B cell (primary cell): ENCODE measurements around the gene TBK1. TPM values are rescaled to one million over a fixed set of nuclear protein-coding genes. Genes with fewer than 3 reads are reported as not detected.

Experiments used
- ATAC-seq: fragments of 200-7000 bp; cut with Tn5 transposase; one replicate; pipeline ENCODE4 v1.10.0; 2021; ENCODE audit warnings: low read depth, mild to moderate bottlenecking, moderate number of reproducible peaks, moderate library complexity
- CTCF ChIA-PET: fragments of 350-600 bp; sonication (Branson Sonifier 250); formaldehyde crosslinking; loops from one replicate; lab custom pipeline; 2021; ENCODE audit warnings: antibody characterized with exemption, inconsistent platforms; lab: Charles Lee
- POLR2A ChIA-PET: fragments of 350-600 bp; sonication (Branson Sonifier 250); formaldehyde crosslinking; loops from one replicate; lab custom pipeline; 2021; ENCODE audit warnings: antibody characterized with exemption; lab: Charles Lee
- DNase-seq: peaks from one replicate; pipeline ENCODE4 v3.0.0; 2013
- H2AFZ ChIP-seq: 2 replicates; pipeline ENCODE4 v1.6.1; 2012; ENCODE audit warnings: mild to moderate bottlenecking, low read depth, low read length; ENCODE audit not compliant: insufficient read depth, poor library complexity, severe bottlenecking
- H3K27ac ChIP-seq, 2 donors: 1 replicate in 1 of 2; 2 replicates in 1 of 2; pipeline ENCODE4 v1.5.1; 2012 to 2013; ENCODE audit warnings: low read length in 2 of 2, mild to moderate bottlenecking in 2 of 2, moderate library complexity in 1 of 2
- H3K27me3 ChIP-seq, 4 experiments: fragments of 200-600 bp in 1 of 4; sonication (generic) in 1 of 4; replicated peaks in 1 of 4; 1 replicate in 2 of 4; 2 replicates in 2 of 4; pipeline versions ENCODE4 v1.6.1 to v1.7.0; 2013 to 2016; ENCODE audit warnings: low read length in 3 of 4, mild to moderate bottlenecking in 2 of 4, mixed read lengths in 1 of 4, moderate library complexity in 1 of 4; ENCODE audit not compliant: insufficient read depth in 4 of 4, control insufficient read depth in 3 of 4; ENCODE audit errors: control extremely low read depth in 1 of 4
- H3K36me3 ChIP-seq, 2 experiments: replicated peaks in 1 of 2; 1 replicate in 1 of 2; 2 replicates in 1 of 2; pipeline versions ENCODE4 v1.6.1 to v1.7.1; 2013; ENCODE audit warnings: low read length in 1 of 2; ENCODE audit not compliant: insufficient read depth in 2 of 2, control insufficient read depth in 1 of 2; ENCODE audit errors: control extremely low read depth in 1 of 2, extremely low read depth in 1 of 2
- H3K4me1 ChIP-seq, 2 donors: fragments of 200-600 bp in 1 of 2; sonication (generic) in 1 of 2; 1 replicate in 1 of 2; 2 replicates in 1 of 2; pipeline versions ENCODE4 v1.5.1 to v1.6.1; 2013 to 2017; ENCODE audit warnings: low read length in 2 of 2; ENCODE audit not compliant: control insufficient read depth in 2 of 2, insufficient read depth in 2 of 2
- H3K4me2 ChIP-seq: replicated peaks from 2 replicates; pipeline ENCODE3; 2012; ENCODE audit warnings: mild to moderate bottlenecking, low read depth, low read length; ENCODE audit not compliant: poor library complexity, severe bottlenecking
- H3K4me3 ChIP-seq, 5 experiments: fragments of 200-600 bp in 1 of 5; sonication (generic) in 1 of 5; 1 replicate in 3 of 5; 2 replicates in 2 of 5; pipeline versions ENCODE4 v1.5.1 to v1.7.0; 2011 to 2016; ENCODE audit warnings: low read length in 4 of 5, mild to moderate bottlenecking in 4 of 5, low read depth in 2 of 5, control low read depth in 1 of 5, moderate library complexity in 1 of 5; ENCODE audit not compliant: insufficient read depth in 1 of 5; ENCODE audit errors: control extremely low read depth in 1 of 5, extremely low read depth in 1 of 5
- H3K79me2 ChIP-seq: fragments of 200-600 bp; sonication (generic); one replicate; pipeline ENCODE4 v1.6.0; 2016; ENCODE audit warnings: low read length; ENCODE audit not compliant: control insufficient read depth, insufficient read depth
- H3K9ac ChIP-seq: fragments of 200-600 bp; sonication (generic); 2 replicates; pipeline ENCODE4 v1.6.1; 2017; ENCODE audit warnings: mild to moderate bottlenecking, low read length, moderate library complexity
- H3K9me3 ChIP-seq, 3 donors: one replicate each; pipeline versions ENCODE4 v1.6.1 to v1.7.1; 2013; ENCODE audit warnings: low read length in 2 of 3; ENCODE audit not compliant: control insufficient read depth in 2 of 3, insufficient read depth in 1 of 3; ENCODE audit errors: control extremely low read depth in 1 of 3
- H4K20me1 ChIP-seq: 2 replicates; pipeline ENCODE4 v1.6.0; 2012; ENCODE audit warnings: mild to moderate bottlenecking, low read length; ENCODE audit not compliant: insufficient read depth, control insufficient read depth, poor library complexity, severe bottlenecking
- H3K27ac Mint-ChIP-seq: one replicate; pipeline ENCODE4 v1.8.0; 2021; ENCODE audit warnings: mixed read lengths
- H3K27me3 Mint-ChIP-seq: one replicate; pipeline ENCODE4 v1.8.0; 2021; ENCODE audit warnings: mixed read lengths
- H3K4me1 Mint-ChIP-seq: one replicate; pipeline ENCODE4 v1.8.0; 2021; ENCODE audit warnings: mixed read lengths
- H3K4me3 Mint-ChIP-seq: one replicate; pipeline ENCODE4 v1.8.0; 2021; ENCODE audit warnings: mixed read lengths
- H3K9me3 Mint-ChIP-seq: one replicate; pipeline ENCODE4 v1.8.0; 2022; ENCODE audit warnings: mixed read lengths; ENCODE audit not compliant: insufficient read depth
- EZH2 ChIP-seq: IDR thresholded peaks from 2 replicates; pipeline ENCODE4 v1.6.1; 2012; ENCODE audit warnings: borderline replicate concordance, low read depth, mild to moderate bottlenecking, moderate library complexity, low read length; ENCODE audit not compliant: insufficient read depth, poor library complexity, severe bottlenecking
- WGBS: methylation state at CpG from one replicate; pipeline ENCODE4 v1.1.5; 2013; ENCODE audit warnings: missing lambda C conversion rate; ENCODE audit not compliant: insufficient coverage; 5-methylcytosine and 5-hydroxymethylcytosine counted together
- intact Hi-C: fragments of 100-400 bp; cut with micrococcal nuclease; formaldehyde crosslinking; loops from one replicate; pipeline ENCODE4 v1.10.0; 2022
- polyA plus RNA-seq: library from polyadenylated mRNA; depleted of rRNA; stranded (reverse); fragments of >200 nt; gene quantifications from 2 replicates; pipeline ENCODE4 v1.2.3, GENCODE V29; 2012
- total RNA-seq, 2 donors: library from RNA; stranded (reverse); fragments of 120-200 nt in 1 of 2; gene quantifications; 1 replicate in 1 of 2; 2 replicates in 1 of 2; pipeline versions ENCODE4 v1.2.3 to v1.2.4, GENCODE V29; 2013 to 2022
- TF ChIP-seq, protein P1 (sequence below): fragments of 200-600 bp; IDR thresholded peaks from one replicate; pipeline ENCODE4 v1.8.0; 2022; ENCODE audit warnings: antibody characterized with exemption, mild to moderate bottlenecking

TBK1 gene
- total and polyA plus RNA-seq, 2 donors (not counting 1 experiment from before 2014, with no cell fraction given): 10.4 to 46.9 TPM

DNA sequence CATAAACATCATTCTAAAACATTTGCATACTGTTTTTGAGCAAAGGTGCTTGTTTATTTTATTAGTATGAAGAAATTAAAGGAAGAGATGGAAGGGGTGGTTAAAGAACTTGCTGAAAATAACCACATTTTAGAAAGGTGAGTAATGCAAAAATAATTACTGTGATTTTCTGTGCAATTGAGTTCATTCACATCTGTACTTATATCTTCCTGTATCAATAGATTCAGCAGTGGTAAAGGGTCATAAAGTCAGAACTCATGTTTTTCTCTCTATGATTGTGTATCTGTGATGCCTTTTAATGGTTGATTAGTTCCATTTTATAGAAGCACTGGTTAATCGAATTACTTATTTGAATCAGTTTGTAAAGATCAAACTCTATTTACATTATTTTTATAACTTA is 46.0 kb downstream of the TBK1 start:
- H3K79me2 ChIP-seq: no peaks in the 10 kb centered on the region
- no peaks in the 10 kb centered on the region for H3K9me3 Mint-ChIP-seq
- no CpG with 5 or more reads among the region's 1 CpG for WGBS
- H3K4me1 ChIP-seq: no peaks in the 10 kb centered on the region
- H3K9ac ChIP-seq: no peak overlapping the region
- no peaks in the 10 kb centered on the region for H3K27me3 ChIP-seq
- H2AFZ ChIP-seq: no peak overlapping the region
- CTCF ChIA-PET: no interaction called here
- H3K4me2 ChIP-seq: no peak overlapping the region
- TF ChIP-seq EZH2: no peak
- TF ChIP-seq, protein P1, sequence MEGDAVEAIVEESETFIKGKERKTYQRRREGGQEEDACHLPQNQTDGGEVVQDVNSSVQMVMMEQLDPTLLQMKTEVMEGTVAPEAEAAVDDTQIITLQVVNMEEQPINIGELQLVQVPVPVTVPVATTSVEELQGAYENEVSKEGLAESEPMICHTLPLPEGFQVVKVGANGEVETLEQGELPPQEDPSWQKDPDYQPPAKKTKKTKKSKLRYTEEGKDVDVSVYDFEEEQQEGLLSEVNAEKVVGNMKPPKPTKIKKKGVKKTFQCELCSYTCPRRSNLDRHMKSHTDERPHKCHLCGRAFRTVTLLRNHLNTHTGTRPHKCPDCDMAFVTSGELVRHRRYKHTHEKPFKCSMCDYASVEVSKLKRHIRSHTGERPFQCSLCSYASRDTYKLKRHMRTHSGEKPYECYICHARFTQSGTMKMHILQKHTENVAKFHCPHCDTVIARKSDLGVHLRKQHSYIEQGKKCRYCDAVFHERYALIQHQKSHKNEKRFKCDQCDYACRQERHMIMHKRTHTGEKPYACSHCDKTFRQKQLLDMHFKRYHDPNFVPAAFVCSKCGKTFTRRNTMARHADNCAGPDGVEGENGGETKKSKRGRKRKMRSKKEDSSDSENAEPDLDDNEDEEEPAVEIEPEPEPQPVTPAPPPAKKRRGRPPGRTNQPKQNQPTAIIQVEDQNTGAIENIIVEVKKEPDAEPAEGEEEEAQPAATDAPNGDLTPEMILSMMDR: no peak
- H3K9me3 ChIP-seq: no peaks in the 10 kb centered on the region
- no peaks in the 10 kb centered on the region for H4K20me1 ChIP-seq
- no peak overlapping the region for H3K4me3 ChIP-seq
- no peak overlapping the region for H3K4me3 Mint-ChIP-seq
- DNase-seq: no peak
- POLR2A ChIA-PET: no interaction called here
- no peak overlapping the region for H3K27ac ChIP-seq
- intact Hi-C loops: no loop called here
- H3K27ac Mint-ChIP-seq: no peak overlapping the region
- no peaks in the 10 kb centered on the region for H3K4me1 Mint-ChIP-seq
- no peak for ATAC-seq
- H3K36me3 ChIP-seq: peaks cover 9 to 59% of the 10 kb centered on the region in 2 experiments
- H3K27me3 Mint-ChIP-seq: no peaks in the 10 kb centered on the region

DNA sequence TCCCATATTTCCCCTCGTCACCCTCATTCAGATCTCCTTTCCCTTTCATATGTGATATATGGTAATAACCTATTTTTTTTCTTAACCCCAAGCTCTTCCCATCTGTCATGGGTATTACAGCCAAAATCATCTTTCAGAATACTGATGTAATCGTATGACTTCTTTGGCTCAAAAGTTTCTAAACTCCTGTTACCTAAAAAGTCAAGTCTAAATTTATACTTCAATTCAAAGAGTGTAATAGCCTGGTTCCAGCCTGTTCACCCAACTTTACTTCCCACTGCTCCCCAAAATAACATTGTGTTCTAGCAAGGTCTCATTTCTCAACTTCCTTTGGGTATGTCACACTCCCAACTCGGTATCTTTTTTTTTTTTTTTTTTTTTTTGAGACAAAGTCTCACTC is 48.5 kb downstream of the TBK1 start:
- ATAC-seq (no peak), DNase-seq (no peak)
- Histone ChIP-seq H3K27ac (no peak overlapping the region), H3K36me3 (peaks cover 5 to 42% of the 10 kb centered on the region in 2 experiments), H4K20me1 (no peaks in the 10 kb centered on the region), H3K9me3 (no peaks in the 10 kb centered on the region), H3K79me2 (no peaks in the 10 kb centered on the region), H3K9ac (no peak overlapping the region), H3K4me3 (no peak overlapping the region), H3K4me2 (no peak overlapping the region), H2AFZ (no peak overlapping the region), H3K27me3 (no peaks in the 10 kb centered on the region), H3K4me1 (no peaks in the 10 kb centered on the region)
- 100% methylated on average over 1 of the region's 3 CpGs for WGBS
- ChIA-PET CTCF (interaction anchor here (1.1 kb wide), 1 partner anchor 197 kb away, joined by 4 read pairs; no protein-coding TSS in a partner anchor), POLR2A (no interaction called here)
- intact Hi-C loops: no loop called here
- no peaks in the 10 kb centered on the region for H3K4me1 Mint-ChIP-seq
- TF ChIP-seq EZH2: no peak
- TF ChIP-seq, protein P1: no peak
- H3K27me3 Mint-ChIP-seq: no peaks in the 10 kb centered on the region
- H3K4me3 Mint-ChIP-seq: no peak overlapping the region
- no peaks in the 10 kb centered on the region for H3K9me3 Mint-ChIP-seq
- no peak overlapping the region for H3K27ac Mint-ChIP-seq
